ENCODE data around the gene RPL35. TPM values are rescaled to one million over a fixed set of nuclear protein-coding genes. Genes with fewer than 3 reads are reported as not detected.
"Not testable (repeated sequence)": the region's sequence is repeated elsewhere in the genome, so short reads cannot be mapped to it uniquely, and the experiment has no call there.

RPL35 gene
- total RNA-seq, 1 experiment from 2014 or later = 3,564 TPM

DNA sequence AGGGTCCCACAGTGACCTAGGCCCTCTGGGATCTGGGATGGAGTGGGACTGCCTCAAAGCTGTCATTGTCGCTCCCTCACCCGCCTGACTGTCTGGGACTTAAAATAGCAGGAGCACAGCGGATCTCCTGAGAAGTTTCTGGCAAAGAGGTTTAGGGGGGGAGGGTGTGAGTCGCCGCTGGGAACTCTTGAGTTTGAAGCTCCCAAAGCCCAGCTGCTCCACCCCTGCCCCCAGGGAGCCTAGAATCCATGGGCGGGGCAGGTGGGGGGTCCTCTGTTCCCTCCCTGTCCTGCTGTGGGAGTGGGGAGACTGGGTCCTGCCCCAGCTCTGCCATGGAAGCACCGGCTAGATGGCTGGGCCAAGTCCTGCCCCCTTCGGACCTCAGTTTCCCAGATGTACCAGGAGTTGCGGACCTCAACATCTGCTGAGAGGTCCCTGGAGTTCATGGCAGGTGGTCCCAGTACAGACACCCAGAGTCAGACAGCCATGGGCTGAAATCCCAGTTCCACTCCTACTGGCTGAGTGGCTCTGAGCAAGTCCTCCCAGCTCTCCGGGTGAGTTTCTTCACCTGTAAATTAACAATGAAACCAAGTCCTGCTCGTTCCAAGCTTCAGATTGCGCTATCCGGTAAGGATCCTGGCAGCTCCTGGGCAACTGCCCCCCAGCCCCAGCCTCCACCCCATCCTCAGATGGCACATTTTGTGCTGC lies 9.5 kb downstream of the RPL35 start:
- no peak for DNase-seq

DNA sequence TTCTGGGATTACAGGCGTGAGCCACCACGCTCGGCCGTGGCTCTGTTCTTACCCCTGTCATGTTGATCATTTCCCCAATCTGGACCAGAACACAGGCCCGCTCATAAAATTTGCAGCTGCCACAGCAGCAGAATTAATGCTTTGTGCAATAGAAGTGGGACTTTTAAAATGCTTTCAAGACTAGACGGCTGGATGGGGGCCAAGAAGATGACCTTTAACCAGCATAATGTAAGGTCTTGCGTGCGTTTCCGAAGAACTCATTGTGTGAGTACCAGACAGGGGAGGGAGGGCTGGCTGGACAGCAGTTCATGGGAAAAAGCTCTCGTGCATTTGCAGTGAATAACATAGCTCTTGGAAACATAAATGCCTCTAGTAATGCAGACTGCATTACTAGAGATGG lies 12.0 kb downstream of the RPL35 start:
- no peak overlapping the region for H3K4me3 ChIP-seq (ENCODE audit: insufficient read depth, low read depth, low read length)
- no peak for DNase-seq
- H3K27me3 ChIP-seq (ENCODE audit: control insufficient read depth, insufficient read depth, low read length) = peaks cover 1% of the 10 kb centered on the region; the same call in 1 of the 2 replicates
- no peaks in the 10 kb centered on the region for H3K36me3 ChIP-seq (replicated peaks; ENCODE audit: control insufficient read depth, insufficient read depth, low read length)

More for the DNA sequence above, 9.5 kb downstream of the RPL35 start:
- Histone ChIP-seq H3K27me3 (ENCODE audit: control insufficient read depth, insufficient read depth, low read length) (peaks cover 1% of the 10 kb centered on the region; the same call in 1 of the 2 replicates), H3K4me3 (ENCODE audit: insufficient read depth, low read depth, low read length) (no peak overlapping the region), H3K36me3 (replicated peaks; ENCODE audit: control insufficient read depth, insufficient read depth, low read length) (peaks cover 2% of the 10 kb centered on the region; the same call in 1 of the 2 replicates)

DNA sequence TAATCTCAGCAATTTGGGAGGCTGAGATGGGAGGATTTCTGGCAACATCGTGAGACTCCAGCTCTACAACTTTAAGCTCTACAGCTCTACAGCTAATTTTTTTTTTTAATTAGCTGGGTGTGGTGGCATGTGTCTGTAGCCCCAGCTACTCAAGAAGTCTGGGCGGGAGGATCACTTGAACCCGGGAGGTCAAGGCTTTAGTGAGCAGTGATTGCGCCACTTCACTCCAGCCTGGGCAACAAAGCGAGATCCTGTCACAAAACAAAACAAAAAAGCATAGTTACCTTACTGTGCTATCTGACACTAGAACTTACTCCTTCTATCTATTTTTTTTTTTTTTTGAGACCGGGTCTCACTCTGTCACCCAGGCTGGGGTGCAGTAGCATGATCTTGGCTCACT lies 14.8 kb downstream of the RPL35 start:
- no peak overlapping the region for H3K4me3 ChIP-seq (ENCODE audit: insufficient read depth, low read depth, low read length)

DNA sequence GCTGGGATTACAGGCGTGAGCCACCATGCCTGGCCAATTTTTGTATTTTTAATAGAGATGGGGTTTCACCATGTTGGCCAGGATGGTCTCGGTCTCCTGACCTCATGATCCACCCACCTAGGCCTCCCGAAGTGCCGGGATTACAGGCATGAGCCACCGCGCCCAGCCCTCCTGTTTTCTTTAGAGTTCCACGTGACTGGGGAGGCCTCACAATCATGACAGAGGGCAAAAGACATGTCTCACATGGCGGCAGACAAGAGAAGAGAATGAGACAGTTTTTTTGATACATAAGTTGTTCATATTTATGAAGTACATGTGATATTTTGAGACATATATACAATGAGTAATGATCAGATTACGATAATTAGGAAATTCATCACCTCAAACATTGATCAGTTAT lies 15.3 kb downstream of the RPL35 start:
- not testable (repeated sequence) for H3K27me3 ChIP-seq (ENCODE audit: control insufficient read depth, insufficient read depth, low read length); DNase-seq; H3K4me3 ChIP-seq (ENCODE audit: insufficient read depth, low read depth, low read length); H3K36me3 ChIP-seq (replicated peaks; ENCODE audit: control insufficient read depth, insufficient read depth, low read length)

More for the DNA sequence above, 14.8 kb downstream of the RPL35 start:
- Histone ChIP-seq H3K36me3 (replicated peaks; ENCODE audit: control insufficient read depth, insufficient read depth, low read length) (no peaks in the 10 kb centered on the region), H3K27me3 (ENCODE audit: control insufficient read depth, insufficient read depth, low read length) (no peaks in the 10 kb centered on the region)
- DNase-seq = no peak

DNA sequence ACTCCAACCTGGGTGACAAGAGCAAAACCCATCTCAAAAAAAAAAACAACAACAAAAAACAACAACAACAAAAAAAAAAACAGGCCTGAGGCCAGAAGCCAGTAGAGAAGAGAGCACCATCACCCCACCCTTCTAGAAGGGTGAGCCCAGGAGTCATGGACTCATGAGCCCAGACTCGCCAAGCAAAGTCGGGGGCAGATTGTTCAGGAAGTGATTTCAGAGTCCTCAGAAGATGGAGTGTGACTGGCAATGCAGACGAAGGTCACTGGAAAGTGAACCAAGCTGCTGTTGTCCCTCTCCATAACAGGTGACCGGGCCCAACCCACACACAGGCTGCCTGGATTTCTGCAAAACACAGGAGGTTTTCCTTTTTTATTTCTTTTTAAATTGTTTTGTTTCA lies 17.5 kb downstream of the RPL35 start:
- Histone ChIP-seq H3K4me3 (ENCODE audit: insufficient read depth, low read depth, low read length) (no peak overlapping the region), H3K36me3 (replicated peaks; ENCODE audit: control insufficient read depth, insufficient read depth, low read length) (no peaks in the 10 kb centered on the region), H3K27me3 (ENCODE audit: control insufficient read depth, insufficient read depth, low read length) (no peaks in the 10 kb centered on the region)
- no peak for DNase-seq

DNA sequence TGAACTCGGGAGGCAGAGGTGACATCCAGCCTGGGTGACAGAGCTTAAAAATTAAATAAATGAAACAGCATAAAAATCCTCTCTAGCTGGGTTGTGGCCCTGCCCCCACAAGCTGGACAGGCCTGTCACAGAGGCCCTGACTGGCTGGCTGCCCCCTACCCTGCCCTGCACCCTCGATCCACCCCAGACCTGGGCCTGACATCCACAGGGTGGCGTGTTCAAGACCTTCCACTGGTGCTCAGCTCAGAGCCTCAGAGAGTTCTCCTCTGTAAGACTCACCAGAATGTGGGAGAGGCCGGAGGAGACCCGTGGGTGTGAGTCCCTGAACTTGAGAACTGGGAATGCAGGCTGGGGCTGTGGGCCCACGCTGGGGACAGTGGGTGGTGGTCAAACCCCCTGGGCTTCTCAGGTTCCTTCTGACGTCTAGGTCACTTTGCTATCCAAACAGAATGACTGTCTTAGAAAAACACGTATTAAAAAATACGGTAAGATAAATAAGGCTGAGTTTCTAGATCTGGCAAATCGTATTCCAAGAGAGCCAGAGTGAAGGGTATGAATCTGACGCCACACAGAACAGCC lies 18.2 kb downstream of the RPL35 start:
- peak; percentile 25 for DNase-seq
- Histone ChIP-seq H3K36me3 (replicated peaks; ENCODE audit: control insufficient read depth, insufficient read depth, low read length) (no peaks in the 10 kb centered on the region), H3K27me3 (ENCODE audit: control insufficient read depth, insufficient read depth, low read length) (no peaks in the 10 kb centered on the region), H3K4me3 (ENCODE audit: insufficient read depth, low read depth, low read length) (no peak overlapping the region)

DNA sequence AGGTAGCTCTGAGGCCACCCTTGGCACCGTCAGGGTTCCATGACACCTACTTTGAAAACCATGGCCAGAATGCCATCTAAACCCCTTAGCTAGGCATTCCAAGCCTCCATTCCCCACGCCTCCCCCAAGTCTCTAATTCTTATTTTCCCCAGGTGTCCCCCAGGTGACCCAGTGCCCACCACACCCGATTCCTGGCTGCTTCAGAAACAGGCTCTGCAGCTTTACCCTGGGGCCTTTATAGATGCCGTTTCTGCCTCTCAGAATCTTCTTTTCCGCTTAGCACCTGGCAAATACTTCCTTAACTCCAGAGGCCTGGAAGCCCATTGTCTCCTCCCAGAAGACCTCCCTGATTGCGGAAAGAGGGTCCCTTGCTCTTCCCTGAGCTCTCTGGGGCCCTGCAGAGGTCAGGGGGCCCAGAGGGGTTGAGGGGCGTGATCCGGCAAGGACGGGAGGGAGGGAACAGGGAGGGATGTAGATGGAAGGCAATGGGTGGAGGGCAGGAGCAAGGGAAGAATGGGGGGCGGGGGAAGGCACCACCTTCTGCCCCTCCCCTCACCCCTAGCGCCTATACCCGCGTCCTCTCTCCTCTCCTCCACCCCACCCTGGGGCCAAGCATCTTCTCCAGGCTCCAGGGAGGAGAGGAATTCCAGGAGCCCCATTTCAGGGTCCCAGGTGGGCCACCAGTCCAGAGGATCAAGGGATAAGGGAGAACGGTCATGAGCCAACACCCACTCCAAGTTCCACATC lies 20.5 kb downstream of the RPL35 start:
- DNase-seq = peak; percentile 57
- Histone ChIP-seq H3K36me3 (replicated peaks; ENCODE audit: control insufficient read depth, insufficient read depth, low read length) (no peaks in the 10 kb centered on the region), H3K27me3 (ENCODE audit: control insufficient read depth, insufficient read depth, low read length) (no peaks in the 10 kb centered on the region), H3K4me3 (ENCODE audit: insufficient read depth, low read depth, low read length) (no peak overlapping the region)

DNA sequence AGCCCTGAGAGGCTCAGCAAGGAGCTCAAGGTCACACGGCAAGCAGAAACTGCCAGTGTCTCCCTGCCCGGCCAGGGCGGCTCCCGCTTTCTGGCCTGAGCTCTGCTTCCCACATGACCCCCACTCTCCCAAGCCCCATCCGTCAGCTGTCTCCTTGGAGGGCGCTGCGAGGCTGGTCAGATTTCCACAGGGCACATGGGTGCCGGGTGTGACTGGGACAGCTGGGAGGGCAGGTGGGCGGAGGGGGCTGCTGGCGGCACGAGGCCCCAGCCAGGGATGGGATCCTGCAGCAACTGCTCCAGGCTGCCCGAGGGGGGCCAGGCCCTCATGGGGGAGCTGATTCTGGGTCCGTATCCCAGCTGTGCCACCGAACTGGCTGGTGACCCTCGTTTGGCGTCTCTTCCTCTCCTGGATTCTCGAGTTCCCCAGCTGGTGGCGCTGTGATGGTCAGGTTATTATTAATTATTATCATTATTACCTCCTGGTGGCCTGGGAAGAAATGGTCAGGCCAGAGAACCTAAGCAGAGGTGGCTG lies 21.4 kb downstream of the RPL35 start:
- Histone ChIP-seq H3K4me3 (ENCODE audit: insufficient read depth, low read depth, low read length) (no peak overlapping the region), H3K36me3 (replicated peaks; ENCODE audit: control insufficient read depth, insufficient read depth, low read length) (no peaks in the 10 kb centered on the region), H3K27me3 (ENCODE audit: control insufficient read depth, insufficient read depth, low read length) (no peaks in the 10 kb centered on the region)
- peak; percentile 77 for DNase-seq

DNA sequence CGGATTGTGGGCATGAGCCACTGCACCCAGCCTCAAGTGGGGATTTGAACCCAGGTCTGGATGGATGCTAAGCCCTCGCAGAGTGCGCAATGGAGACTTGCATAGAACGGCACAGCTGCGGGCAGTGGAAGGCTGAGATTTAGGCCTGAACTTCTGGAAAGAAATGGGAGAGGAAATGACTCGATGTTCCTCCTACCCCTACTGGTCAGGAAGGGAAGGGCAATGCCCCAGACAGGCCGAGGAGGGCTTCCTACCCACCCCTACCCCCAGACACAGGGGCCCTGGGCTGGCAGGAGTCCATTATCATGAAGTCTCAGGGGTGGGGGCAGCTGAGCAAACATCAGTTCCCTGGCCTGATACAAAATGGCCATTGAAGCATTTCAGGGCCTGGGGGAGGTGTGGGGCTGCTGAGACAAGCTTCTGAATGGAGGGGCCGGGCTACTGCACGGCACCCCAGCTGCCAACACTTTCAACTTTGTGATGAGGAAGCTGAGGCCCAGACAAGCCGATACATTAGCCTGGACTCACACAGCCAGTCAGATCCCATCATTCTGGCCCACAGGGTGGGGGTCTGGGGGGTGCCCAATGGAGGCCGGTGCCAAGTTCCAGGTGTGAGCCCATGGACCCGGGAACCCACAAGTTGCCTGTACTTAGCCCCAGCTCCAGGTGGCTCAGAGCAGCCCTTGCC lies 22.0 kb downstream of the RPL35 start:
- Histone ChIP-seq H3K27me3 (ENCODE audit: control insufficient read depth, insufficient read depth, low read length) (no peaks in the 10 kb centered on the region), H3K36me3 (replicated peaks; ENCODE audit: control insufficient read depth, insufficient read depth, low read length) (no peaks in the 10 kb centered on the region), H3K4me3 (ENCODE audit: insufficient read depth, low read depth, low read length) (no peak overlapping the region)
- peak; percentile 94 for DNase-seq

DNA sequence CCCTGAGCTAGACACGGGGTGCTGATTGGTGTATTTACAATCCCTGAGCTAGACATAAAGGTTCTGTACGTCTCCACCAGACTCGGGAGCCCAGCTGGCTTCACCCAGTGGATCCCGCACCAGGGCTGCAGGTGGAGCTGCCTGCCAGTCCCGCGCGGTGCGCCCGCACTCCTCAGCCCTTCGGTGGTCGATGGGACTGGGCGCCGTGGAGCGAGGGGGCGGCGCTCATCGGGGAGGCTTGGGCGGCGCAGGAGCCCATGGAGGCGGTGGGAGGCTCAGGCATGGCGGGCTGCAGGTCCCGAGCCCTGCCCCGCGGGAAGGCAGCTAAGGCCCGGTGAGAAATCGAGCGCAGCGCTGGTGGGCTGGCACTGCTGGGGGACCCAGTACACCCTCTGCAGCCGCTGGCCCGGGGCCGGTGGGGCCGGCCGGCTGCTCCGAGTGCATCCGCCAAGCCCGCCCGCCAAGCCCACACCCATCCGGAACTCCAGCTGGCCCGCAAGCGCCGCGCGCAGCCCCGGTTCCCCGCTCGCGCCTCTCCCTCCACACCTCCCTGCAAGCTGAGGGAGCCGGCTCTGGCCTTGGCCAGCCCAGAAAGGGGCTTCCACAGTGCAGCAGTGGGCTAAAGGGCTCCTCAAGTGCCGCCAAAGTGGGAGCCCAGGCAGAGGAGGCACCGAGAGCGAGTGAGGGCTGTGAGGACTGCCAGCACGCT lies 23.0 kb downstream of the RPL35 start:
- H3K36me3 ChIP-seq (replicated peaks; ENCODE audit: control insufficient read depth, insufficient read depth, low read length); H3K4me3 ChIP-seq (ENCODE audit: insufficient read depth, low read depth, low read length); DNase-seq; H3K27me3 ChIP-seq (ENCODE audit: control insufficient read depth, insufficient read depth, low read length): not testable (repeated sequence)

DNA sequence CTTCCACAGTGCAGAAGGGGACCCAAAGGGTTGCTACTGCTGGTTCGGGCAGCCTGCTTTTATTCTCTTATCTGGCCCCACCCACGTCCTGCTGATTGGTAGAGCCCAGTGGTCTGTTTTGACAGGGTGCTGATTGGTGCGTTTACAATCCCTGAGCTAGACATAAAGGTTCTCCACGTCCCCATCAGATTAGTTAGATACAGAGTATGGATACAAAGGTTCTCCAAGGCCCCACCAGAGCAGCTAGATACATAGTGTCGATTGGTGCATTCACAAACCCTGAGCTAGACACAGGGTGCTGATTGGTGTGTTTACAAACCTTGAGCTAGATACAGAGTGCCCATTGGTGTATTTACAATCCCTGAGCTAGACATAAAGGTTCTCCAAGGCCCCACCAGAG lies 23.6 kb downstream of the RPL35 start:
- DNase-seq; H3K36me3 ChIP-seq (replicated peaks; ENCODE audit: control insufficient read depth, insufficient read depth, low read length); H3K4me3 ChIP-seq (ENCODE audit: insufficient read depth, low read depth, low read length); H3K27me3 ChIP-seq (ENCODE audit: control insufficient read depth, insufficient read depth, low read length): not testable (repeated sequence)

DNA sequence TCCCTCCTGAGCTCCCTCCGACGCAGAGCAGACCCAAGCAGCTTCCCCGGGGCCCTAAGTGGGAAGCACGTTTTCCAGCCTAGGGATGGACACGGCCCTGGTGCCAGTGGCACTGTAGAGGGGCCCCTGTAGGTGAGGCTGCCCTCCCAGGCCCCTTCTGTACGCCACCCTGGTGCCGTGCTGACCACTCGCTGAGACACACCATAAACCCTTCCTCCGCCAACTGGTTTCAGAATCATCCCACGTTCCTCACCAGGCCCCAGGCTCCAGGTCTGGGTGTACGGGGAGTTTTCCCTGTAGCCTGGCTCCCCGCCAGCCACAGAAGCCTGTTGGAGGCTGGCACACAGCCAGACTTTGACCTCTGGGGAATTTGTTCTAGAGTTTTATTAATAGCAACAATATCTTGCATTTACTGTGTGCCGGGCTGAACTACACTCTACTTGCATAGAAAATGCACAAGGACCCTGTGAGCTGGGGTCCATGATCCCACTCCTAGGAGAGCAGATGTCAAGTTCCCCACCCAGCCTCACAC lies 26.7 kb downstream of the RPL35 start:
- DNase-seq = no peak
- no peak overlapping the region for H3K4me3 ChIP-seq (ENCODE audit: insufficient read depth, low read depth, low read length)
- H3K27me3 ChIP-seq (ENCODE audit: control insufficient read depth, insufficient read depth, low read length) = no peaks in the 10 kb centered on the region
- H3K36me3 ChIP-seq (replicated peaks; ENCODE audit: control insufficient read depth, insufficient read depth, low read length) = no peaks in the 10 kb centered on the region

DNA sequence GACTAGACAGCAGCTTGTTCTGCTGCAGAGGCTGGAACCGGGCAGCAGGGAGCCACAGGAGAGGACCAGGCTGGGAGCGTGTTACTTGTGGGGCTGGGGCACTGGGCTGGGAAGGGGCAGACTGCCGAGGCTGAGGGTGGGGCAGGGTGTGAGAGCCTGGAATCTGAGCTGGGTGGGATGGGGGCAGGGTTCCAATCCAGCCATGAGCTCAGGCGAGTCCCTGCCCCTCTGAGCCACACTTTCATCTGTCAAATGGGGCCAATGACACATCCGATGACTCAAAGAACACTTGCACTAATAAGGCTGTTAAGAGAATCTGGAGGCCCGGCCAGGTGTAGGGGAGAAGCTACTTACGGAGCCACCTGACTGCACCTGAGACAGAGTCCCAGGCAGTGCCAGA lies 27.2 kb downstream of the RPL35 start:
- H3K27me3 ChIP-seq (ENCODE audit: control insufficient read depth, insufficient read depth, low read length) = no peaks in the 10 kb centered on the region
- H3K4me3 ChIP-seq (ENCODE audit: insufficient read depth, low read depth, low read length) = no peak overlapping the region
- DNase-seq = peak; percentile 51
- no peaks in the 10 kb centered on the region for H3K36me3 ChIP-seq (replicated peaks; ENCODE audit: control insufficient read depth, insufficient read depth, low read length)
